HG03378 (cell line): ENCODE data around the gene LRRTM4.
"Not testable (repeated sequence)": the region's sequence is repeated elsewhere in the genome, so short reads cannot be mapped to it uniquely, and the experiment has no call there.

Experiments
- ATAC-seq: cut with Tn5 transposase; IDR thresholded peaks from one replicate; pipeline ENCODE4 v1.9.1; 2021; ENCODE audit warnings: mild to moderate bottlenecking, moderate library complexity; ENCODE audit not compliant: unreplicated experiment

The LRRTM4 gene

GRCh38 chr2:76793647-76794334 lies 728.4 kb downstream of the LRRTM4 start:
- ATAC-seq: no peak

GRCh38 chr2:76781313-76781712 lies 740.9 kb downstream of the LRRTM4 start:
- not testable (repeated sequence) for ATAC-seq

GRCh38 chr2:76763276-76763675 lies 758.9 kb downstream of the LRRTM4 start:
- no peak for ATAC-seq

GRCh38 chr2:76760367-76760704 lies 761.8 kb downstream of the LRRTM4 start:
- ATAC-seq: no peak

GRCh38 chr2:76759634-76760366 lies 762.4 kb downstream of the LRRTM4 start:
- no peak for ATAC-seq

GRCh38 chr2:76752506-76752905 lies 769.7 kb downstream of the LRRTM4 start:
- no peak for ATAC-seq

- ATAC-seq: no peak
Observed at GRCh38 chr2:76749858-76750257, 772.3 kb downstream of the LRRTM4 start.

GRCh38 chr2:76748581-76749296 lies 773.4 kb downstream of the LRRTM4 start:
- ATAC-seq: no peak

- ATAC-seq: no peak
Observed at GRCh38 chr2:76745605-76746004, 776.6 kb downstream of the LRRTM4 start.

GRCh38 chr2:76737607-76738006 lies 784.6 kb downstream of the LRRTM4 start:
- ATAC-seq: no peak

- no peak for ATAC-seq
Observed at GRCh38 chr2:76733736-76734135, 788.4 kb downstream of the LRRTM4 start.

- no peak for ATAC-seq
Observed at GRCh38 chr2:76731157-76731556, 791.0 kb downstream of the LRRTM4 start.

- no peak for ATAC-seq
Observed at GRCh38 chr2:76730021-76730420, 792.2 kb downstream of the LRRTM4 start.

GRCh38 chr2:76721226-76721625 lies 801.0 kb downstream of the LRRTM4 start:
- no peak for ATAC-seq

- no peak for ATAC-seq
Observed at GRCh38 chr2:76713312-76713711, 808.9 kb downstream of the LRRTM4 start.

GRCh38 chr2:76711490-76711889 lies 810.7 kb downstream of the LRRTM4 start:
- no peak for ATAC-seq

- ATAC-seq: no peak
Observed at GRCh38 chr2:76700894-76701293, 821.3 kb downstream of the LRRTM4 start.

GRCh38 chr2:76697998-76698713 lies 824.0 kb downstream of the LRRTM4 start:
- ATAC-seq: not testable (repeated sequence)
